SH-SY5Y (cell line): ENCODE data around the gene ZDHHC8.

Source experiments
- GATA2 ChIP-seq: IDR thresholded peaks from 2 replicates; pipeline ENCODE4 v1.6.1; 2011; ENCODE audit warnings: mild to moderate bottlenecking, low read depth, low read length
- GATA3 ChIP-seq: IDR thresholded peaks from 2 replicates; pipeline ENCODE4 v1.6.1; 2011; ENCODE audit warnings: low read depth, mild to moderate bottlenecking, low read length, moderate library complexity

Gene ZDHHC8

DNA sequence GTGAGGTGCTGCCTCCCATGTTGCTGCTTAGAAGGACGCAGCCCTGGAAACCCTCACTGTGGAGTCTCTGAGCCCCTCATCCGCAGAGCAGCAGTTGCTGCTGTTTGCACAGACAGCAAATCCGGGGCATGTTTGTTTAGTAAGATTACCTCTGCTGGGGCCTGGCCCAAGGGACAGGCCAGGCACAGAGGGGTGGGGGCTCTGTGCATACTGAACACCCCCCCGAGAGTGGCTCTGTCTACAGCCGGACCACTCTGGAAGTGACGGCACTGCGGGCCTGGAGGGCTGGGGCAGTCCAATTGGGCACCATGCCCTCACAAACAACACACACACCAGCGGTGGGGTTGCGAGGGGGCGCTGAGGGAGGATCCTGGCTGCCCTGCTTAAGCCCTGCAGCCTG lies 42.2 kb downstream of the ZDHHC8 start:
- TF ChIP-seq GATA2 (no peak), GATA3 (no peak)

DNA sequence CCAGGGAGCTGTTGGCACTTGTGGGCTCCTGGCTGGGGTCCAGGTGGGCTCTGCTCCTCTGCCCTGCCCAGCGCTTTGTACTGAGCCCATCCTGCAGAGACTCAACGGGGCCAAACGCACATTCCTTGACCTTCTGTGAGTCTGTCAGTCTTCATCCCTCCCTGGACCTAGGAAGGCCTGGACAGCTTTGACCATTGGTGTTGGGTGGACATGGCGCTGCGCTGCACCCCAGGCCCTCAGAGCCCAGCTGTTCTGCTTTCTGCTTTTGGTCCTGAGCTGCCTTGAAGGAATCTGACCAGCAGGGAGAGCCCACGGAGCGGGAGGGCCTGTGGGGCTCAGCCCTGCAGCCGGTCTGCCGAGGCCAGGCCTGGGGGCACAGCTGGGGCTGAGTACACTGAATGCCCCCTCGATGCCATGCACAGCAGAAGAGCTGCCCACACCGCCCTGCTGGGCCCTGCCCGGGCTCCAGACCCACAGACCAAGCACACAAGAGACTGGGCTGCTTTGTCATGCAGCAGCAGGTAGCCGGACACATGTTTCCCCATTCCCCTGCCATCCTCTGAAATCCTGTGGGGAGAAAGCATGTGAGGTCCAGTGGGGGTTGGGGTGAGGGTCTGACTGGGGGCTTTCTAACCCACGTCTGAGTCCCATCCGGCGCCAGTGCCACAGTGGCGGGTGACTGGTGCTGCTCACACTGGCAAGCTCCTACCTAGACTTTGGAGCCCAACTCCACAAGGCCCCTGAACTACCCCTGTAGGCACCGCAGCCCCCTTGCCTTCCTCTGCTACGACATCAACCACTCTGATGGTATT lies 43.4 kb downstream of the ZDHHC8 start:
- no peak for TF ChIP-seq GATA3

DNA sequence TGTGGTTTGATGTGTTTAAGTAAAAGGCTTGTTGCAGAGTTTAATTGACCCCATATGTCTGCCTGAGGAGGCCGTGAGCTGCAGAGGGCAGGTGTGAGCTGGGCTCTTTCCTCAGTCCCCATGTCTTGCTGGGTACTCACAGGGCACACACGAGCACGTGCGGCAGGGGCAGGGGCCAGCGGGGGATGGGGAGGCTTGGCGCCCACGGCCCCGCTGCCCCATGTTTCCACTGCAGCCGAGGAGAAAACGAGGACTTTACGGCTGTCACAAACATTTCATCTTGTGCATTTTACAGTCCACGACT lies 43.9 kb downstream of the ZDHHC8 start:
- TF ChIP-seq GATA3 (no peak), GATA2 (no peak)

DNA sequence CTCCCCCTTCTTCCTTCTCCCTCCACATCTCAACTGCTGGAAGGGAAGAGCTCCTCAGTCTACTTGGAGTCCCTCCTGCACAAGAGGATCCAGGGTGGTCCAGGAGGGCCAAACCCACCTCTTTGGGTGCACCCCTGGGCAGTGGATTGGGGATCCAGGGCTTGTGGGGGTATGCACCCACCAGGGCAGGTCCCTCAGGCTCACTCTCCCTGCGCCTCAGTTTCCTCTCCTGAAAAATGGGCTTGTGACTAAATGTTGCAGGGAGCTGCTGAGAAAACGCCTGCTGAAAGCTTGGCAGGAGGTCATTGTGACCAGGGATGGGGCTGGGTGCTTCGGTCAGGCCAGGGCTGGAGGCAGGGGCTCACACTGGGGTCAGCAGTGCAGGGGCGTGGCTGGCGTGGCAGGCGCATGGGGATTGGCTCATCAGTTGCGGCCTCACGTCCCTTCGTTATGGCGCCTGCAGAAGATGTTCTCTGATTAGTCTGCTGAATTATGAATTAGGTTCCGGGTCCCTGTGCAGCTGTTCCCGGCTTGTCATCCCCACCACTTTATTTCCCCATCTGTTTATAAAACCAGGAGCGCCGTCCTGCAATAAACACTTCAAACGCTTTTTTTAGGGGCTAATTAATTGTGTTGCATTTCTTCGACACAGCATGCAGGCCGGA lies 44.9 kb downstream of the ZDHHC8 start:
- TF ChIP-seq GATA3 (no peak), GATA2 (no peak)

DNA sequence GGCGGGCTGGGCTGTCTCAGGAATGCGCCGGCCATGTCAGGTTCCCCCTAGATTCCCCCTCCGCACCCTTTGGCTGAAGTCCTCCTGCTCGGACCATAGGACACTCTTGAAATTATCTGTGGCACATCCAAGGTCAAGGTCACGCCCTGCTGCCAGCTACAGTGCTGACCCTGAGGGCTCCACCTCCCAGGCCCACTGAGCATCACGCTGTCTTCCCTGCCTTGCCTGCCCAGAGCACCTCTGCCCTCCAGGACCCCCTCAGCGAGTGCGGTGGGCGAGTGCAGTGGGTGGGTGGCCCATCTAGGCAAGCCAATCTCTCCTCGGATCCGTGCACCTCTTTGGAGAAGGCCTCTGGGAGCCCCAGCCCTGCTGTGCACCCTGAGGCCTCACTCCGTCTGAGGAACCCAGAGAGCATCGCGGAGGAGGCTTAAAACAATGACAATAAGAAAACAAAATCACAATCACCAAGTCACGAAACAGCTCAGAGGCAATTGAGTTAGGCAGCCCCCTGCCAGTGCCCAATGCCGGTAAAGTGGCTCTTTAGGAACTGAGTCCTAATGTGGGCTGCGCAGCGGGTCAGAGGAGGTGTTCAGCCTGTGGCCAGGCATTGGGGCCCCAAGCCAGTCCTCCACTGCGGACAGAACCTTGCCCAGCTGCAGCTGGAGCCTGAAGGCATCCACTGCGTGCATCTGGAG lies 45.8 kb downstream of the ZDHHC8 start:
- no peak for TF ChIP-seq GATA3
- no peak for TF ChIP-seq GATA2

DNA sequence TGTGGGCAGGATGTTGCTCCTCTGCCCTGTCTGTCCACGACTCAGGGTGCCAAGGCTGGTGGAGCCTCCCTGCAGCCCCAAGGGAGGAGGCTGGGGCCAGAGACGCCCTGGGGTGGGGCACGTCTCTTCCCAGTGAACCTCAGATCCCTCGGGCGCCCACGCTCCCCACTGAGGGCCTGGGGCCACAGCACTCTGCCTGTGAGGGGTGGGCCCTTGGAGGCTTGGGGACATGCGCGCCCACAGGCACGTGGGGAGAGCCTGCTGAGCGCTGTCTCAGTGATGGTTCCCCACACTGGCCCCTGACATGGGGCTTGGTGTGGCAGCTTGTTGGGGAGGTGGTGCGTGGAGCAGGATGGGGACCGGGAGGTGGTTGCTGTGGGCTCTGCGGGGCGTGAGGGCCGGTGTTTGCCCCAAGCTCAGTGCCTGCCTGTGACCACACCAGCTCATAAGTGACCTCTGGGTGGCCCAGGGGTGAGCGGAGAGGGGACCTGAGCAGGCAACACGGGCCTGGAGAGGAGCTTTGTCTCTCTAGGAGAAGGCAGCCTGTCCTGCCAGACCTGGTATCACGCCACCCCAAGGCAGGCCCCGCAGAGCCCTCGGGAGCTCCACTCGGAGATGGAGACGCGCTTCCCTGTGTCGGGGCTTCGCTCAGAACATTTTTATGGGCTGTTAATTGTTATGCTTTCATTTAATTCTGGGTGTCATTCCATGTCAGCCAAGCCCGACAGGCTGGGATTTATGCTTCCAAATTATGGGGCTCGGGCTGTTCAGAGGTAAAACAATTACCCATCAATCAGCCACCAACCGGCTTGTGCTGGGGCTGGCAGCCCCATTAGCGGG lies 46.7 kb downstream of the ZDHHC8 start:
- no peak for TF ChIP-seq GATA3
- no peak for TF ChIP-seq GATA2

DNA sequence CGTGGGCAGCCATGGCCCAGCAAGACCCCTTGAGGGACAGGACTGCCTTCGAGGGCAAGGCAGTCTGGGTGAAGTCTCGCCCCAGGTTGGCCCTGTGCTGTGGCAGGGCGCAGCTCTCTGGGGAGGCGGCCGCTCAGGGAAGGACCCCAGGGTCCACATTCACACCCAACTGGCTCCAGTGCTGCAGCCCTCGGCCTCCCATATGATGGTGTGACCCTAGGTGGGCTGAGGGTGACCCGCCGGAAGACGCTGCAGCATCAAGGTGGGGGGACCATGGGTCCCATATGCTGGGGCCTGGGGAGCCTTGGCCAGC lies 47.3 kb downstream of the ZDHHC8 start:
- TF ChIP-seq GATA2, result no peak
- TF ChIP-seq GATA3, result no peak

DNA sequence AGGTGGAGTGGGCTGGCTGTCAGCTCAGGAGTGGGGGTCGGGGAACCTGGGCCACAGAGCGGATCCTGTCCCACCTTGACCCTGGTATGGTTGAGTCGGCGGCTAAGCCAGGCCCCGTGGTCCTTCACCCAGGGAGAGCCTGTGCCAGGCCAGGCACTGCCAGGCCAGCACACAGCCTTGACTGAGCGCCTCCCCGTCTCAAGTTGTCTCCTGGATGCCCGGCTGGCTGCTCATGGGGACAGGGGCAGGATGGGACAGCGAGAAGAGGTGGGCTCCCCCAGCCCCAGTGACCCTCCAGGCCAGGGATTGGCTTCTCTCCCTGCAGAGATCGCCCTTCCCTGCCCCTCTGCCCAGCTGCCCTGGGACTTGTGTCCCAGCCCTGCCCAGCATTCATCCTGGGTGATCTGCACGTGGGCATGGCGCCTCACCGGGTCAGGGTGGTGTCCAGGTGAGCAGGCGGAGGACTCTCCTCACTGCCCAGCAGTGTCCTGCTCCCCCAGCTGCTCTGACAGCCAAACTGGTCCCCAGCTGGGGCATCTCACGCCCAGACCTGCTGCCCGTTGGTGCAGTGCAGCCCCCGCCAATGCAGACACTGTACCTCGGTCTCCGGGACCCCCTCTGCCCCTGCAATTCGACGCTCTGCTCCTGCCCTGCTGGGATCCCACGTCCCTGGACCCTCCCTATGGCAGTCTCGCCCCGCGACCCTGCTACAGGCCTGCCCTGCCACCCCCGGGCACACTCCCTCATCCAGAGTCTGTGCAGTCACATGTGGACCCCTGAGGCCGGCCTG lies 48.0 kb downstream of the ZDHHC8 start:
- TF ChIP-seq GATA3 (no peak), GATA2 (no peak)

DNA sequence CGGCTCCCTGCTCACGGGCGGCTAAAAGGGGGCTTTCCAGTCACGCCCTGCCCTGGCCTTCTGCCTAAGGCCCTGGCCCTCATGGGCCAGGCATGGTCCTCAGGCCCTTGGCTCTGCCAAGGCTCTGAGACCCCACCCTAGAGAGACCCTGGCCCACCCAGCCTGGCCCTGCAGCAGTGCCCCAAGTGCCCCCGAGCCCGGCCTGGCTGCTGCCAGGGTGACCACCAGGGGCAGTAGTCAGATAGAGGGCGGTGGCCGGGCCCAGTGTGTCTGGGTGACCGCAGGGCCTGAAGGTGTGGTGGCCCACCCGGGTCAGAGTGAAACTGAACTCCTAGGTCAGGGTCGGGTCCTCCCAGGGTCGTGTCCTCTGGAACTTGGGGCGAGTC lies 48.6 kb downstream of the ZDHHC8 start:
- TF ChIP-seq GATA3 (no peak), GATA2 (no peak)

DNA sequence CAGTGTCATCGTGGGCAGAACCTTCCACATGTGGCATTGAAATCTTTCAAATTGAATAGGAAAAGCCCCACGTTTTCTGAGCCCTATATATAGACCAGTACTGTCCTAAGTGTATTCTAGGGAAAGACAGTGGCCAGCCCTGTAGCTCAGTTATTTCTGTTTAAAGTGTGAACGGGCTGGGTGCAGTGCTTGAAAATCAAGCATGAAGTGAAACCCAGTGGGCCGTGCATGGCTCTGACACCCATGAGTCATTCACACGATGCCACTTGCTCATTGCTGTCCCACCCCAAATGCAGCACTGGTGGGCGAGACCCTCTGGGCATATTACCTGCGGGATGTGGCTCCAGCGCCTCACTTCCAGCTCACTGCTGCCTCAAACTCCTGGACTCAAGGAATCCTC lies 49.0 kb downstream of the ZDHHC8 start:
- TF ChIP-seq GATA2 (no peak), GATA3 (no peak)

DNA sequence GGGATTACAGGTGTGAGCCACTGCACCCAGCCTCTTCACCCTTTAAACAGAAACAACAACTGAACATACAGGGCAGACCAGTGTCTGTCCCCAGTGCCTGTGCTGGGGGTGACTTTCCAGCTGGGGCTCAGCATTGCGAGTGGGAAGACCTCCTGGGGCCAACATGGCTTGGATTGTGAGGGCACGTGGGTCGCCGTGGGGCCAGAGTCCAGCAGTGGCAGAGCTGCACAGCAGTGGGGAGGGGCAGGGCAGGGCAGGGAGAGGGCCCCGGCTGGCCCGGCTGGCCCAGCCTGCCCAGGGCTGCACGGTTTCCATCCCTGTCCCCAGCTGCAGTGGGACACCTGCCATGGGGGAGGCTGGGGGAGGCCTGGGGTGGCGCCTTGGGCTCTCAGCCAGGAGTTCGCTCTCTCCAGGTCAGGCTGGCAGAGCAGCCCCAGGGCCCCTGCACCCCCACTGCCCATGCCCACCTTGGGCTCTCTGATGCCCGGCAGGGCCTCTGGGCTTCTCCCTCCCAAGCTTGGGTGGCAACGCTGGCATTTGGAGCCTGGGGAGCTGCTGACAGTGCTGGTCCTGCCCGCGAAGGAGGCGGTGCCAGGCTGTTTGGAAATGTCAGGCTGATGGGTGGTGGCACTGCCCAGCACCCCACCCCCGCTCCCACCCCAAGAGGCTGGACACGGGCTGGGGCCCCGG lies 49.7 kb downstream of the ZDHHC8 start:
- TF ChIP-seq GATA2 (no peak), GATA3 (no peak)

DNA sequence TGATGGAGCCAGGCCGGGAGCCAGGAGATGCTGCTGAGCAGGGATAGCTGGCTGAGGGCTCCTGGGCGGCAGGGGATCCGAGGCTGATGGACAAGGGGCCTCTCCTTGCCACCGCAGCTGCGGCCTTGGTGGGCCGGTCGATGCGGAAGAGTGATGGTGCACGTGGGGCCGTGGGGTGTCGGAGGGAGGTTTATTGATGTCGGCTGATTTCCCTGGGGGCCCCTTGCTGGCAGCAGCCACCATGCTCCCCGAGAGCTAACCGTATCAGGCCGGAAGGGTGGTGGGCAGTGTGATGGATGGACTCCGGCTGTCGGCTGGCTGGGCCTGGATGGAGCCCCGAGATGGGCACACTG lies 50.3 kb downstream of the ZDHHC8 start:
- TF ChIP-seq GATA2 (no peak), GATA3 (no peak)

DNA sequence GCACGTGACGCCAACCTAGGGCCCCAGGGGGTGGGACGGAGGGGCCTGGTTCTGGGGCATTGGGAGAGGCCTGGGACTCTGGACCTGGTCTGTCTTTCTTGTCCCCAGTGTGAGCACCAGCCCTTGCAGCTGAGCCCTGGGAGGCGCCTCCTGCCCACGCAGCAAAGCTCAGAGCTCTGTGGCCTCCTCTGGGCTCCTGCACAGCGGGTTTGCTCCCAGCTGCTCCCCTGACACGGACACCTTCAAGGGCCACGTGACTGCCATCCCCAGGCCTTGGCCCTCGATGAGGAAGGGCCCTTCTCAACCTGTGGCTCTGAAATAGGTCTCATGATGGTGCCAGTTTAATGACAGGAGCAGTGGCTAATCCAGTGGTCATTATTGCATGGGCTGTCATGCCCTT lies 50.8 kb downstream of the ZDHHC8 start:
- TF ChIP-seq GATA2 (no peak), GATA3 (no peak)
